Astrocyte (in vitro differentiated cells and primary cell): Measurements from ENCODE around the gene TMEM87B. TPM values are rescaled to one million over a fixed set of nuclear protein-coding genes. Genes with fewer than 3 reads are reported as not detected.
A peak's percentile ranks its signal among the peaks of the same experiment; 100 is the strongest.

Experiments used
- DNase-seq: peaks from one replicate; pipeline ENCODE4 v3.0.0-alpha.2; 2010; ENCODE audit warnings: low read depth
- FAIRE-seq: peaks from 2 replicates; lab custom pipeline; 2011; peaks lifted over from hg19 to GRCh38; lab: Jason Lieb, UNC
- H2AFZ ChIP-seq: 2 replicates; pipeline ENCODE4 v1.6.0; 2012; ENCODE audit warnings: low read depth, low read length, inconsistent platforms
- H3K27ac ChIP-seq: 2 replicates; pipeline ENCODE4 v1.5.1; 2011; ENCODE audit warnings: low read depth, low read length, inconsistent platforms
- H3K27me3 ChIP-seq: 2 replicates; pipeline ENCODE4 v1.6.0; 2011; ENCODE audit warnings: low read length, inconsistent platforms; ENCODE audit not compliant: insufficient read depth
- H3K36me3 ChIP-seq: 2 replicates; pipeline ENCODE4 v1.5.1; 2011; ENCODE audit warnings: low read length, inconsistent platforms; ENCODE audit not compliant: insufficient read depth
- H3K4me1 ChIP-seq: 2 replicates; pipeline ENCODE4 v1.5.1; 2011; ENCODE audit warnings: low read length, inconsistent platforms; ENCODE audit not compliant: insufficient read depth
- H3K4me2 ChIP-seq: 2 replicates; pipeline ENCODE4 v1.6.0; 2012; ENCODE audit warnings: low read length, inconsistent platforms
- H3K4me3 ChIP-seq: 2 replicates; pipeline ENCODE4 v1.5.1; 2011; ENCODE audit warnings: low read depth, mild to moderate bottlenecking, low read length, inconsistent platforms; ENCODE audit not compliant: insufficient read depth
- H3K79me2 ChIP-seq: 2 replicates; pipeline ENCODE4 v1.6.0; 2012; ENCODE audit warnings: mild to moderate bottlenecking, low read length, inconsistent platforms; ENCODE audit not compliant: insufficient read depth
- H3K9ac ChIP-seq: 2 replicates; pipeline ENCODE4 v1.6.0; 2012; ENCODE audit warnings: mild to moderate bottlenecking, low read length, inconsistent platforms
- H3K9me3 ChIP-seq: 2 replicates; pipeline ENCODE4 v1.5.1; 2012; ENCODE audit warnings: low read depth, mild to moderate bottlenecking, low read length, inconsistent platforms; ENCODE audit not compliant: insufficient read depth
- H4K20me1 ChIP-seq: 2 replicates; pipeline ENCODE4 v1.6.0; 2012; ENCODE audit warnings: low read length, inconsistent platforms; ENCODE audit not compliant: insufficient read depth
- H3K27ac Mint-ChIP-seq: one replicate; pipeline ENCODE4 v1.8.0; 2021; ENCODE audit warnings: mild to moderate bottlenecking, mixed read lengths; ENCODE audit not compliant: unreplicated experiment
- H3K27me3 Mint-ChIP-seq: one replicate; pipeline ENCODE4 v1.8.0; 2021; ENCODE audit warnings: low read depth, mixed read lengths; ENCODE audit not compliant: unreplicated experiment
- H3K36me3 Mint-ChIP-seq: one replicate; pipeline ENCODE4 v1.8.0; 2021; ENCODE audit warnings: low read depth, mixed read lengths; ENCODE audit not compliant: unreplicated experiment
- H3K4me1 Mint-ChIP-seq: one replicate; pipeline ENCODE4 v1.8.0; 2021; ENCODE audit warnings: low read depth, mixed read lengths; ENCODE audit not compliant: unreplicated experiment
- H3K4me3 Mint-ChIP-seq: one replicate; pipeline ENCODE4 v1.8.0; 2021; ENCODE audit warnings: mild to moderate bottlenecking, moderate library complexity, mixed read lengths; ENCODE audit not compliant: unreplicated experiment
- H3K9me3 Mint-ChIP-seq: one replicate; pipeline ENCODE4 v1.8.0; 2021; ENCODE audit warnings: mild to moderate bottlenecking, mixed read lengths; ENCODE audit not compliant: unreplicated experiment
- CTCF ChIP-seq: IDR thresholded peaks from 2 replicates; pipeline ENCODE4 v1.5.1; 2011; ENCODE audit warnings: low read depth, mild to moderate bottlenecking, inconsistent platforms, low read length, moderate library complexity; ENCODE audit not compliant: insufficient read depth
- EZH2 ChIP-seq: IDR thresholded peaks from 2 replicates; pipeline ENCODE4 v1.6.1; 2012; ENCODE audit warnings: mild to moderate bottlenecking, low read length, inconsistent platforms; ENCODE audit not compliant: insufficient read depth
- total RNA-seq: library from RNA; stranded (reverse); gene quantifications from 2 replicates; pipeline ENCODE4 v1.2.1, GENCODE V29; 2021

TMEM87B gene
- total RNA-seq, 1 donor from 2014 or later = 27.2 TPM

- Histone ChIP-seq H3K9ac (no peak overlapping the region), H2AFZ (no peak overlapping the region), H3K4me2 (no peak overlapping the region), H3K9me3 (no peaks in the 10 kb centered on the region), H3K27me3 (no peaks in the 10 kb centered on the region), H3K36me3 (peaks cover 8% of the 10 kb centered on the region), H3K27ac (no peak overlapping the region), H3K4me3 (no peak overlapping the region), H4K20me1 (peaks cover 11% of the 10 kb centered on the region), H3K4me1 (no peaks in the 10 kb centered on the region), H3K79me2 (no peaks in the 10 kb centered on the region)
- Mint-ChIP-seq H3K4me1 (no peaks in the 10 kb centered on the region), H3K9me3 (peaks cover 1% of the 10 kb centered on the region), H3K27ac (no peak overlapping the region), H3K36me3 (peaks cover 11% of the 10 kb centered on the region), H3K4me3 (no peak overlapping the region), H3K27me3 (no peaks in the 10 kb centered on the region)
- TF ChIP-seq CTCF (no peak), EZH2 (no peak)
- DNase-seq = no peak
- FAIRE-seq = no peak
These were observed 63.1 kb downstream of the TMEM87B start for GRCh38 chr2:112118148-112118547.

- H3K9ac ChIP-seq = no peak overlapping the region
- no peaks in the 10 kb centered on the region for H3K27me3 ChIP-seq
- H3K27ac Mint-ChIP-seq = no peak overlapping the region
- peaks cover 5% of the 10 kb centered on the region for H3K9me3 Mint-ChIP-seq
- H3K36me3 Mint-ChIP-seq = peaks cover 23% of the 10 kb centered on the region
- no peaks in the 10 kb centered on the region for H3K27me3 Mint-ChIP-seq
- H3K4me3 Mint-ChIP-seq = no peak overlapping the region
- no peak for TF ChIP-seq EZH2
- peak; percentile 67 for TF ChIP-seq CTCF
- no peaks in the 10 kb centered on the region for H3K79me2 ChIP-seq
- no peak overlapping the region for H3K27ac ChIP-seq
- no peaks in the 10 kb centered on the region for H3K4me1 Mint-ChIP-seq
- H3K9me3 ChIP-seq = no peaks in the 10 kb centered on the region
- no peaks in the 10 kb centered on the region for H3K4me1 ChIP-seq
- no peak overlapping the region for H3K4me2 ChIP-seq
- H3K36me3 ChIP-seq = peaks cover 8% of the 10 kb centered on the region
- peak; percentile 80 for FAIRE-seq
- DNase-seq = peak; percentile 16
- H4K20me1 ChIP-seq = peaks cover 11% of the 10 kb centered on the region
- H2AFZ ChIP-seq = no peak overlapping the region
- no peak overlapping the region for H3K4me3 ChIP-seq
These were observed 66.7 kb downstream of the TMEM87B start for GRCh38 chr2:112121682-112122254.

- Histone ChIP-seq H4K20me1 (no peaks in the 10 kb centered on the region), H3K4me3 (no peak overlapping the region), H3K36me3 (no peaks in the 10 kb centered on the region), H3K4me2 (no peak overlapping the region), H3K27ac (no peak overlapping the region), H3K9ac (no peak overlapping the region), H2AFZ (no peak overlapping the region), H3K79me2 (no peaks in the 10 kb centered on the region), H3K9me3 (no peaks in the 10 kb centered on the region), H3K27me3 (no peaks in the 10 kb centered on the region), H3K4me1 (no peaks in the 10 kb centered on the region)
- Mint-ChIP-seq H3K4me1 (no peaks in the 10 kb centered on the region), H3K9me3 (peaks cover 14% of the 10 kb centered on the region), H3K36me3 (peaks cover 11% of the 10 kb centered on the region), H3K27me3 (no peaks in the 10 kb centered on the region), H3K27ac (no peak overlapping the region), H3K4me3 (no peak overlapping the region)
- no peak for FAIRE-seq
- TF ChIP-seq EZH2 (no peak), CTCF (no peak)
- no peak for DNase-seq
These were observed 74.0 kb downstream of the TMEM87B start for GRCh38 chr2:112129060-112129459.
